Osteocyte (in vitro differentiated cells): ENCODE measurements around the gene GPR179. TPM values are rescaled to one million over a fixed set of nuclear protein-coding genes. Genes with fewer than 3 reads are reported as not detected.
"Not testable (repeated sequence)": the region's sequence is repeated elsewhere in the genome, so short reads cannot be mapped to it uniquely, and the experiment has no call there.

Source experiments
- DNase-seq: peaks from one replicate; pipeline ENCODE4 v3.0.0; 2021; ENCODE audit warnings: mixed read lengths; ENCODE audit not compliant: unreplicated experiment; ENCODE audit errors: extremely low spot score
- H3K27ac Mint-ChIP-seq: one replicate; pipeline ENCODE4 v1.8.0; 2021; ENCODE audit warnings: mild to moderate bottlenecking, mixed read lengths; ENCODE audit not compliant: unreplicated experiment
- H3K27me3 Mint-ChIP-seq: one replicate; pipeline ENCODE4 v1.8.0; 2021; ENCODE audit warnings: mixed read lengths; ENCODE audit not compliant: unreplicated experiment
- H3K36me3 Mint-ChIP-seq: one replicate; pipeline ENCODE4 v1.8.0; 2021; ENCODE audit warnings: mixed read lengths; ENCODE audit not compliant: unreplicated experiment
- H3K4me1 Mint-ChIP-seq: one replicate; pipeline ENCODE4 v1.8.0; 2021; ENCODE audit warnings: mixed read lengths; ENCODE audit not compliant: unreplicated experiment
- H3K4me3 Mint-ChIP-seq: one replicate; pipeline ENCODE4 v1.8.0; 2021; ENCODE audit warnings: mild to moderate bottlenecking, moderate library complexity, mixed read lengths; ENCODE audit not compliant: unreplicated experiment
- H3K9me3 Mint-ChIP-seq: one replicate; pipeline ENCODE4 v1.8.0; 2021; ENCODE audit warnings: mixed read lengths; ENCODE audit not compliant: unreplicated experiment
- total RNA-seq: library from RNA; stranded (reverse); gene quantifications from 2 replicates; pipeline ENCODE4 v1.2.1, GENCODE V29; 2021
- TF ChIP-seq, protein P1 (sequence below): fragments of 200-600 bp; sonication (generic); IDR thresholded peaks from 2 replicates; pipeline ENCODE4 v1.5.0; 2021; ENCODE audit warnings: antibody characterized with exemption, mild to moderate bottlenecking, moderate library complexity

Gene GPR179
- total RNA-seq, 1 donor from 2014 or later, result 0.13 TPM

- H3K27ac Mint-ChIP-seq, result no peak overlapping the region
- peaks cover 37% of the 10 kb centered on the region for H3K36me3 Mint-ChIP-seq
- no peaks in the 10 kb centered on the region for H3K27me3 Mint-ChIP-seq
- no peaks in the 10 kb centered on the region for H3K9me3 Mint-ChIP-seq
- TF ChIP-seq, protein P1, sequence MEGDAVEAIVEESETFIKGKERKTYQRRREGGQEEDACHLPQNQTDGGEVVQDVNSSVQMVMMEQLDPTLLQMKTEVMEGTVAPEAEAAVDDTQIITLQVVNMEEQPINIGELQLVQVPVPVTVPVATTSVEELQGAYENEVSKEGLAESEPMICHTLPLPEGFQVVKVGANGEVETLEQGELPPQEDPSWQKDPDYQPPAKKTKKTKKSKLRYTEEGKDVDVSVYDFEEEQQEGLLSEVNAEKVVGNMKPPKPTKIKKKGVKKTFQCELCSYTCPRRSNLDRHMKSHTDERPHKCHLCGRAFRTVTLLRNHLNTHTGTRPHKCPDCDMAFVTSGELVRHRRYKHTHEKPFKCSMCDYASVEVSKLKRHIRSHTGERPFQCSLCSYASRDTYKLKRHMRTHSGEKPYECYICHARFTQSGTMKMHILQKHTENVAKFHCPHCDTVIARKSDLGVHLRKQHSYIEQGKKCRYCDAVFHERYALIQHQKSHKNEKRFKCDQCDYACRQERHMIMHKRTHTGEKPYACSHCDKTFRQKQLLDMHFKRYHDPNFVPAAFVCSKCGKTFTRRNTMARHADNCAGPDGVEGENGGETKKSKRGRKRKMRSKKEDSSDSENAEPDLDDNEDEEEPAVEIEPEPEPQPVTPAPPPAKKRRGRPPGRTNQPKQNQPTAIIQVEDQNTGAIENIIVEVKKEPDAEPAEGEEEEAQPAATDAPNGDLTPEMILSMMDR, result no peak
- H3K4me3 Mint-ChIP-seq, result no peak overlapping the region
- H3K4me1 Mint-ChIP-seq, result no peaks in the 10 kb centered on the region
- no peak for DNase-seq
Observed at GRCh38 chr17:38320482-38320881, 23.3 kb downstream of the GPR179 start.

- H3K36me3 Mint-ChIP-seq, result peaks cover 31% of the 10 kb centered on the region
- H3K4me3 Mint-ChIP-seq, result no peak overlapping the region
- H3K27me3 Mint-ChIP-seq, result no peaks in the 10 kb centered on the region
- DNase-seq, result no peak
- H3K27ac Mint-ChIP-seq, result no peak overlapping the region
- H3K4me1 Mint-ChIP-seq, result no peaks in the 10 kb centered on the region
- no peaks in the 10 kb centered on the region for H3K9me3 Mint-ChIP-seq
- TF ChIP-seq, protein P1, result no peak
Observed at GRCh38 chr17:38317081-38317480, 26.7 kb downstream of the GPR179 start.

DNA sequence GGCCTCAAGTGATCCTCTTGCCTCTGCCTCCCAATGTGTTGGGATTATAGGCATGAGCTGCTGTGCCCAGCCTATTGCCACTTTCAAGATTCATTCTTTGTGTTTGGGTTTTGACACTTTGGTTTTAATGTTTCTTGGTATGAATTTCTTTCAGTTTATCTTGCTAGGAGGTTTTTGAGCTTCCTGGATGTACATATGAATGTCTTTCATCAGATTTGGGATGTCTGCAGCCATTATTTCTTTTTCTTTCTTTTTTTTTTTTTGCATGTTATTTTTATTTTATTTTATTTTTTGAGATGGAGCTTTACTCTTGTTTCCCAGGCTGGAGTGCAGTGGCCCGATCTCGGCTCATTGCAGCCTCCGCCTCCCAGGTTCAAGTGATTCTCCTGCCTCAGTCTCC is 28.3 kb downstream of the GPR179 start:
- Mint-ChIP-seq H3K4me1 (no peaks in the 10 kb centered on the region), H3K9me3 (no peaks in the 10 kb centered on the region), H3K27ac (no peak overlapping the region), H3K4me3 (no peak overlapping the region), H3K36me3 (peaks cover 26% of the 10 kb centered on the region), H3K27me3 (no peaks in the 10 kb centered on the region)
- TF ChIP-seq, protein P1, result no peak
- no peak for DNase-seq

DNA sequence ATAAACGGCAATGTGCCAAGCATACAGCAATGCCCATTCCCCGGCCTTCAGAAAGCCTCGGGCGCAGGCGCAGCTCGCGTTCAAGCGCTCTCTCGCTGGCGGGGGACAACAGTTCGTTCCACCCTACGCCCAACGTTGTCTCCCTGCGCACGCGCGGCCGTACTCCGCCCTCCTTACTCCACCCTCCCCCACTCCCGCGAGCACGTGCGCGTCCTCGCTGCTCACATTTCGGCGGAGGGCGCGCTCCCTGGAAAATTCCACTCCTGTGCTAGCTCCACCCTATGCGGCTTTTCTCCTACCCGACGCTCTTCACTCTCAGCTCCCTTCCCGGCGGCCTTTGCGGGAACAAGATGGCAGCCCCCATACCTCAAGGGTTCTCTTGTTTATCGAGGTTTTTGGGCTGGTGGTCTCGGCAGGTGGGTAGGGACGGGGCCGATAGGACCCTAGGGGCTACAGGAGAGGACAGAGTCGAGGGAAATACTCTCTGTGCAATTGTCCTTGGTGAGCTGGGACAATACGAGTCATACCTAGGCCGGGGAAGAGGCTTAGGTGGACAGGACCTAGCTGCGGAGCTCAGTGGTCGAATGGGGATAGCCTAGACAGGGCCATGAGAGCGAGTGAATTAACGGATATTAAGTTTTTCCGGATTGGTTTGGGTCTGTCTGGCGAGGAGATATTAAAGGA is 46.8 kb downstream of the GPR179 start, which contains the start of gene MRPL45:
Gene MRPL45, plus strand, starts transcription at position 335 of the 684 bp plus-strand sequence. Its CDS starts 16 bp downstream, at position 351.
- not testable (repeated sequence) for H3K4me1 Mint-ChIP-seq, H3K36me3 Mint-ChIP-seq, H3K27me3 Mint-ChIP-seq, H3K9me3 Mint-ChIP-seq
- peak within 1 kb of the TSS; percentile 96 for H3K27ac Mint-ChIP-seq
- H3K4me3 Mint-ChIP-seq, result peak within 1 kb of the TSS; percentile 96
- peak; percentile 99 for DNase-seq

- H3K27ac Mint-ChIP-seq, result peak overlapping the region; percentile 50
- DNase-seq, H3K9me3 Mint-ChIP-seq, H3K4me1 Mint-ChIP-seq, H3K27me3 Mint-ChIP-seq, H3K36me3 Mint-ChIP-seq: not testable (repeated sequence)
- peak overlapping the region; percentile 96 for H3K4me3 Mint-ChIP-seq
Observed at GRCh38 chr17:38295602-38296365, 48.0 kb downstream of the GPR179 start.

DNA sequence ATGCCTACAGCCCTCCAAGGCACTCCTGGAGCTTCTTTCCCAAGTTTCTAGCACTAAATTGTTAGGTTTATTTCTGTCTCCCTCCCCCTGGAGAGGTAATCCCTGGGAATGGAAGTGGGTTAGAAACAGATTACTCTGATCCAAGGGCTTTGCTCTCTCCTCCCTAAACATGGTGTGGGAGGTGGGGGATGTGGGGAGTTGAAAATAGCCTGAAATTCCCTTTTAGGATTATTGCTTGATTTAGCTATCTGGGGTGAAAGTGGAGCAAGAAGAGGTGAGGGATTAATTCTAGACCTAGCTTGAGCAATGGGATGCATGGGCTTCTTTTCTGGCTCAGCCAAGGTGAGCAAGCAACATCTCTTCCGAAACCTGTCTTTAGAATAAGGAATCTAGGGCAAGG is 54.0 kb downstream of the GPR179 start:
- not testable (repeated sequence) for DNase-seq, H3K4me3 Mint-ChIP-seq, H3K27ac Mint-ChIP-seq, H3K4me1 Mint-ChIP-seq, H3K36me3 Mint-ChIP-seq, H3K27me3 Mint-ChIP-seq, H3K9me3 Mint-ChIP-seq
